ENCODE measurements around the gene TBCK.

Gene TBCK

DNA sequence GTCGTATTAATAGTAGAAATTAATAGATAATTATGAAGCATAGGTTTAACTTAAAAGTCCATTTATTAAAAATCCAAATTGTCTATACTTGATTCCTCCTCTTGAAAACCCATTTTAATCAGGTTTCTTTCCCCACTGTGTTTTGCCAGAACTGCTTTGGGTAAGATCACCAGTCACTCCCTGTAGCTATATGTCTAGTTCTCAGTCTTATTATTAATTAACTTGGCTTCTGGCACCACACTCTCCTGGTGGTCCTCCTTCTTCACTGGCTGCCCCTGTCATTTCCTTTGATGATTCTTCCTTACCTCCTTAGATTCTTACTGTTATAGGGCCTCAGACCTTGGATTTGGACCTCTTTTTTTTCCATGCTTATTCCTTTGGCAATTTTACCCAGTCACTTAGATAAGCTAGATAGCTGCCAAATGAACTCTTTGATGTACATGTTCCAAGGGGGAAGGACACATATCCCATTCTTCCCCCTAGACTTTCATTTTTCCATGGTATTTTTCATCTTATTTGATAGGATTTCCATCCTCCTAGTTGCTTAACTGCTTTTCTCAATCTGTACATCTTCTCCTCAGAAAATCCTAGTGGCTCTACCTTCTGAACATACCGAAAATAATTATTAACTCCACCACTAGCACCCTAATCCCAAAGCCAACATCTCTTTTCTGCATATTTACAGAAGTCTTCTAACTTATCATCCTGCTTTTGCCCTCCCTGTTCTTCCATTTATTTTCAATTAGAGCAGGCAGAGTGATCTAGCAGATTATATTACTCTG is 28.0 kb upstream of the TBCK start:
- Histone ChIP-seq H3K9ac (ENCODE audit: low read depth, low read length) (no peak overlapping the region), H3K4me1 (ENCODE audit: control insufficient read depth, insufficient read depth, low read length) (0 out of 2 replicates have a peak, but pooled peaks cover 4% of the 10 kb centered on the region), H3K36me3 (ENCODE audit: control insufficient read depth, insufficient read depth, low read length) (peaks cover 32% of the 10 kb centered on the region), H3K4me3 (ENCODE audit: low read depth, low read length) (no peak overlapping the region), H3K27ac (ENCODE audit: low read depth, low read length) (peak overlapping the region; percentile 35), H3K9me3 (ENCODE audit: control insufficient read depth, insufficient read depth, low read length) (no peaks in the 10 kb centered on the region), H3K27me3 (ENCODE audit: control insufficient read depth, insufficient read depth, low read length) (no peaks in the 10 kb centered on the region)

DNA sequence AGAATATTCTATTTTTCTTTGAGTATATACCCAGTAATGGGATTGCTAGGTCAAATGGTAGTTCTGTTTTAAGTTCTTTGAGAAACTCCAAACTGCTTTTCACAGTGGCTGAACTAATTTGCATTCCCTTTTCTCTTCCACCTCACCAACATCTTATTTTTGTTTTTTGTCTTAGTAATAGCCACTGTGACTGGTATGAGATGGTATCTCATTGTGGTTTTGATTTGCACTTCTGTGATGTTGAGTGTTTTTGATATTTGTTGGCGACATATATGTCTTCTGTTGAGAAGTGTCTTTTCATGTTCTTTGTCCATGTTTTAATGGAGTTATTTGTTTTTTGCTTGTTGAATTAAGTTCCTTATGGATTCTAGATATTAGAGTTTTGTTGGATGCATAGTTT is 24.8 kb upstream of the TBCK start:
- Histone ChIP-seq H3K27ac (ENCODE audit: low read depth, low read length) (no peak overlapping the region), H3K4me3 (ENCODE audit: low read depth, low read length) (no peak overlapping the region), H3K4me1 (ENCODE audit: control insufficient read depth, insufficient read depth, low read length) (0 out of 2 replicates have a peak, but pooled peaks cover 4% of the 10 kb centered on the region), H3K36me3 (ENCODE audit: control insufficient read depth, insufficient read depth, low read length) (peaks cover 38% of the 10 kb centered on the region), H3K27me3 (ENCODE audit: control insufficient read depth, insufficient read depth, low read length) (no peaks in the 10 kb centered on the region), H3K9ac (ENCODE audit: low read depth, low read length) (no peak overlapping the region), H3K9me3 (ENCODE audit: control insufficient read depth, insufficient read depth, low read length) (no peaks in the 10 kb centered on the region)

DNA sequence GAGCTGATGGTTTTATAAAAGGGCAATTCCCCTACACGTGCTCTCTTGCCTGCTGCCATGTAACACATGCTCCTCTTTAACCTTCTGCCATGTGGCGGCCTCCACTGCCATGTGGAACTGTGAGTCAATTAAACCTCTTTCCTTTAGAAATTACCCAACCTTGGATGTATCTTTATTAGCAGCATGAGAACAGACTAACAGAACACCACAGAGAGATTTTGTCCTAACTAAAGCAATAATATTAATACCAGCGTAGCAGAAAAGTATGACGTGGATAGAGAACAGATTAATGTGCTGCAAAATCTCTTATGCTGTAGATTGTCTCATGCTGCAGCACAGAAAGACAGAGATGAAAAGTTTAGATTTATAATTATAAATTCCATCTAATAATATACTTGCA is 23.4 kb upstream of the TBCK start:
- Histone ChIP-seq H3K4me3 (ENCODE audit: low read depth, low read length) (no peak overlapping the region), H3K9me3 (ENCODE audit: control insufficient read depth, insufficient read depth, low read length) (no peaks in the 10 kb centered on the region)

DNA sequence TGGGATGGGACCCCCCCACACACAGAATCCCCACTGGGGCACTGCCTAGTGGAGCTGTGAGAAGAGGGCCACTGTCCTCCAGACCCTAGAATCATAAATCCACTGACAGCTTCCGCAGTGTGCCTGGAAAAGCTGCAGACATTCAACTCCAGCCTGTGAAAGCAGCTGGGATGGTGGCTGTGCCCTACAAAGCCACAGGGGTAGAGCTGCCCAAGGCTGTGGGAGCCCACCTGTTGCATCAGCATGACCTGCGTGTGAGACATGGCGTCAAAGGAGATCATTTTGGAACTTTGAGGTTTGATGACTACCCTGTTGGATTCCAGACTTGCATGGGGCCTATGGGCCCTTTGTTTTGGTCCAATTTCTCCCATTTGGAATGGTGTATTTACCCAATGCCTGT is 22.7 kb upstream of the TBCK start:
- H3K4me3 ChIP-seq (ENCODE audit: low read depth, low read length), result no peak overlapping the region
- peaks cover 58% of the 10 kb centered on the region for H3K36me3 ChIP-seq (ENCODE audit: control insufficient read depth, insufficient read depth, low read length)
- H3K4me1 ChIP-seq (ENCODE audit: control insufficient read depth, insufficient read depth, low read length), result no peaks in the 10 kb centered on the region
- no peaks in the 10 kb centered on the region for H3K9me3 ChIP-seq (ENCODE audit: control insufficient read depth, insufficient read depth, low read length)
- no peaks in the 10 kb centered on the region for H3K27me3 ChIP-seq (ENCODE audit: control insufficient read depth, insufficient read depth, low read length)
- no peak overlapping the region for H3K9ac ChIP-seq (ENCODE audit: low read depth, low read length)
- H3K27ac ChIP-seq (ENCODE audit: low read depth, low read length), result no peak overlapping the region

More for the DNA sequence above, 23.4 kb upstream of the TBCK start:
- peaks cover 50% of the 10 kb centered on the region for H3K36me3 ChIP-seq (ENCODE audit: control insufficient read depth, insufficient read depth, low read length)
- no peaks in the 10 kb centered on the region for H3K27me3 ChIP-seq (ENCODE audit: control insufficient read depth, insufficient read depth, low read length)
- no peak overlapping the region for H3K27ac ChIP-seq (ENCODE audit: low read depth, low read length)
- no peak overlapping the region for H3K9ac ChIP-seq (ENCODE audit: low read depth, low read length)
- H3K4me1 ChIP-seq (ENCODE audit: control insufficient read depth, insufficient read depth, low read length), result no peaks in the 10 kb centered on the region

DNA sequence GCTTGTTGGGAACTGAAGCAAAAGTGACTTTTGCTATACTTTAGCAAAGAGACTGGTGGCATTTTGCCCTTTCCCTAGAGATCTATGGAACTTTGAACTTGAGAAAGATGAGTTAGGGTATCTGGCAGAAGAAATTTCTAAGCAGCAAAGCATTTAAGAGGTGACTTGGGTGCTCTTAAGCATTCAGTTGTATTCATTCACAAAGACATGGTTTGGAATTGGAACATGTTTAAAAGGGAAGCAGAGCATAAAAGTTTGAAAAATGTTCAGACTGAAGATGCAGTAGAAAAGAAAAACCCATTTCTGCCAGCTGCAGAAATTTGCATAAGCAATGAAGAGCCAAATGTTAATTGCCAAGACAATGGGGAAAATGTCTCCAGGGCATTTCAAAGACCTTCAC is 21.9 kb upstream of the TBCK start:
- no peaks in the 10 kb centered on the region for H3K27me3 ChIP-seq (ENCODE audit: control insufficient read depth, insufficient read depth, low read length)
- H3K9me3 ChIP-seq (ENCODE audit: control insufficient read depth, insufficient read depth, low read length), result no peaks in the 10 kb centered on the region
- H3K9ac ChIP-seq (ENCODE audit: low read depth, low read length), result no peak overlapping the region
- H3K4me1 ChIP-seq (ENCODE audit: control insufficient read depth, insufficient read depth, low read length), result no peaks in the 10 kb centered on the region
- H3K4me3 ChIP-seq (ENCODE audit: low read depth, low read length), result no peak overlapping the region
- H3K27ac ChIP-seq (ENCODE audit: low read depth, low read length), result no peak overlapping the region
- H3K36me3 ChIP-seq (ENCODE audit: control insufficient read depth, insufficient read depth, low read length), result peaks cover 66% of the 10 kb centered on the region

DNA sequence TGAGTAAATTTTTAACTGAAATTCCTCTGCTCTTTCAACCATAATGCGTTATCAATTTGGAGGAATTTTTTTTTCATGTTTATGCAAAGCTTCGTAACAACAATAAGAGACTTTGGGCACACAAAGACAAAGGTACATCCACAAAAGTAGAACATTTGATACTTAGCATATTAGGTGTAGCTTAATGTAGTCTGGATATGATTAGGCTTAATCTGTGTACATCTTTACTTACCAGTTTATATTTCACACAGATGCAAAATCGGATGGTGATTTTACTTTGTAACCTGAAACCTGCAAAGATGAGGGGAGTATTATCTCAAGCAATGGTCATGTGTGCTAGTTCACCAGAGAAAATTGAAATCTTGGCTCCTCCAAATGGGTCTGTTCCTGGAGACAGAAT is 20.6 kb upstream of the TBCK start:
- no peak overlapping the region for H3K4me3 ChIP-seq (ENCODE audit: low read depth, low read length)
- H3K36me3 ChIP-seq (ENCODE audit: control insufficient read depth, insufficient read depth, low read length), result peaks cover 79% of the 10 kb centered on the region
- H3K9ac ChIP-seq (ENCODE audit: low read depth, low read length), result no peak overlapping the region
- no peaks in the 10 kb centered on the region for H3K4me1 ChIP-seq (ENCODE audit: control insufficient read depth, insufficient read depth, low read length)
- H3K27ac ChIP-seq (ENCODE audit: low read depth, low read length), result no peak overlapping the region
- H3K27me3 ChIP-seq (ENCODE audit: control insufficient read depth, insufficient read depth, low read length), result no peaks in the 10 kb centered on the region
- H3K9me3 ChIP-seq (ENCODE audit: control insufficient read depth, insufficient read depth, low read length), result no peaks in the 10 kb centered on the region

DNA sequence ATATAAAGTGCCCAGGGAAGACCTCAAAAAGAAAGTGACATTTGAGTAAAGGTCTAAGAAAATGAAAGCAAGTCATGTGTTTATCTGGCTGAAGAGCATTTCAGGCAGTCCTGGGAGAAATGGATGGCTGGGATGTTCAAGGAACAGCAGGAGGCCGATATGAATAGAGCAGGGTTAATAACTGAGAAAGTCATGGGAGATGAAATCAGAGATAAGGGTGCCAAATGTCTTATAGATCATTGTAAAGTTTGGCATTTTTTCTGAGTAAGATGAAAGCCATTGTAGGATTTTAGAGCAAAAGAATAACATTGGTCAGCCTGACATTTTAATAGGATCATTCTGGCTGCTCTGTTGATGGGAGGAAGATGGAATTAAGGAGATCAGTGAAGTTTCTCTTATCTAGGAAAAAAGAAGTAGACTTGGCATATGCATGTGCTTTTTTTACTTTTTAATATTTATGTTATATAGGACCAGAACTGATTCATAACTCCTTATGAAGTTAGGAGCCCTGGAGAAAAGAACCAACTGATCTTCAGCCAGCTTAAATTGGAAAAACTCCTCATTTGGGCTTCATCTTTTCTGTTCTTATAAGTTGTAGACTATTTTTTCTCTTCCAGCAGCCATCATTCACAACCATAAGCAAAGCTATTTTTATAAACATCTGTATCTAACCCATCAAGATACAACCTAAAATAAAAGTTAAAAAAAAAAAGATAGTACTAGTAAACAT is 18.9 kb upstream of the TBCK start:
- no peak overlapping the region for H3K9ac ChIP-seq (ENCODE audit: low read depth, low read length)
- no peaks in the 10 kb centered on the region for H3K27me3 ChIP-seq (ENCODE audit: control insufficient read depth, insufficient read depth, low read length)
- H3K4me1 ChIP-seq (ENCODE audit: control insufficient read depth, insufficient read depth, low read length), result no peaks in the 10 kb centered on the region
- H3K9me3 ChIP-seq (ENCODE audit: control insufficient read depth, insufficient read depth, low read length), result no peaks in the 10 kb centered on the region
- no peak overlapping the region for H3K4me3 ChIP-seq (ENCODE audit: low read depth, low read length)
- H3K27ac ChIP-seq (ENCODE audit: low read depth, low read length), result no peak overlapping the region
- H3K36me3 ChIP-seq (ENCODE audit: control insufficient read depth, insufficient read depth, low read length), result peaks cover 91% of the 10 kb centered on the region

DNA sequence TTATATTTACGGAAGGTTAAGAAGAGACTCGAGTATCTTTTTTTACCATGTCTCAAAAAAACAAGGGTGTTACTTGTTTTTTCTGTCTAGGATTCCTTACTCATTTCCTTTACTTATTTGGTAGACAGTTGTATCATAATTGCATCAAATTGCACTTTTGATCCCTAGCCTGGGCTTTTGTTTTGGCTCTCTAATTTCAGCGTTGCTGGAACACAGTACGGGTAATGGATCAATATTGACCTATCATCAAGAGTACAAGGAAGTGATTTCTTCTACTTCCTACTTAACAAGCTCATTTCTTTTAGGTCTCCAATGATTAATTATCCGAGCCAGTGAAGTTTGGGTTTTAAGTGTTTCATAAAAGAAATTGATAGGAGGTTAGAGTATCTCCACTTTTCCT is 17.2 kb upstream of the TBCK start:
- Histone ChIP-seq H3K9ac (ENCODE audit: low read depth, low read length) (no peak overlapping the region), H3K36me3 (ENCODE audit: control insufficient read depth, insufficient read depth, low read length) (peaks cover 92% of the 10 kb centered on the region), H3K4me3 (ENCODE audit: low read depth, low read length) (no peak overlapping the region), H3K4me1 (ENCODE audit: control insufficient read depth, insufficient read depth, low read length) (no peaks in the 10 kb centered on the region), H3K9me3 (ENCODE audit: control insufficient read depth, insufficient read depth, low read length) (no peaks in the 10 kb centered on the region), H3K27me3 (ENCODE audit: control insufficient read depth, insufficient read depth, low read length) (no peaks in the 10 kb centered on the region), H3K27ac (ENCODE audit: low read depth, low read length) (no peak overlapping the region)

DNA sequence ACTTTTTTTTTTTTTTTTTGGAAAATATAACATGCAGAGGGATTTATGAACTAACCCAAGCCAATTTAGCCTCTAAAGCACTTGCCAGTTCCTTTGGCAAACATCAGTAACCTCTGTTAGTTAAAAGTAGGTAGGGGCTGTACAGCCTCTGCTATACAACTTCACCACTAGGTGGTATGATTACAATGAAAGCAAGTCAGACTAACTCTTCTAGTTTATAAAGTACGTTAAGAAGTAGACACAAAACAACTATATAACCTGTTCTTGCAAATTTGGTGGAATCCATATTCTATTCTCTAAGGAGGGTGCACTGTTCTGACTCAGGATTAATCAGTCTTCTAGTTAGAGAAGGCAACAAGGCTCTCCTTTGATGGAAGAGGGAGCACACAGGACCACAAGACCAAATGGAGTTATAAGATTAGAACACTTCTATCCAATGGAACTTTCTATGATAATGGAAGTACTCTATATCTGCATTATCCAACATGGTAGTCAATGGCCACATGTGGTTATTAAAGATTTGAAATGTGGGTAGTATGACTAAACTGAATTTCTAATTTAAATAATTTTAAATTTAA is 13.1 kb upstream of the TBCK start:
- no peaks in the 10 kb centered on the region for H3K27me3 ChIP-seq (ENCODE audit: control insufficient read depth, insufficient read depth, low read length)
- no peak overlapping the region for H3K27ac ChIP-seq (ENCODE audit: low read depth, low read length)
- H3K9me3 ChIP-seq (ENCODE audit: control insufficient read depth, insufficient read depth, low read length), result no peaks in the 10 kb centered on the region
- H3K36me3 ChIP-seq (ENCODE audit: control insufficient read depth, insufficient read depth, low read length), result peaks cover 86% of the 10 kb centered on the region
- peaks cover 8% of the 10 kb centered on the region for H3K4me1 ChIP-seq (ENCODE audit: control insufficient read depth, insufficient read depth, low read length)
- no peak overlapping the region for H3K4me3 ChIP-seq (ENCODE audit: low read depth, low read length)
- no peak overlapping the region for H3K9ac ChIP-seq (ENCODE audit: low read depth, low read length)

DNA sequence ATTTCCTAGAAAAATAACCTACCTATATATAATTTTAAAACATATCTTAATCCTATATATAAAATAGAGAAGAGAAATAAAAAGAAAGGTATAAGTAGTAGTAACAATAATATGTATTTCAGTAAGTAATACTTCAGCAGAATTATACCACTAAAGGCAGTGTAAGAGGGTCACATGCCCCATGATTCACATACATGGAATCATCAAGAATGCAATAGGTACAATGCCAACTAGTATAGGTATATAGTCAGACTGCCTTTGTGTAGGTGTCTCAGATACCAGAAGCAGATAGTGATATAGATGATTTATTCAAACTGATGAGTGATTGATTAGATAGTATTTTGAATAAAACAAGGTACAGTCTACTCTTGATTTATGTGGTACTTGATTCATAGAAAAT is 9.8 kb upstream of the TBCK start:
- Histone ChIP-seq H3K4me1 (ENCODE audit: control insufficient read depth, insufficient read depth, low read length) (peaks cover 13% of the 10 kb centered on the region), H3K36me3 (ENCODE audit: control insufficient read depth, insufficient read depth, low read length) (peaks cover 53% of the 10 kb centered on the region), H3K27ac (ENCODE audit: low read depth, low read length) (no peak overlapping the region), H3K9ac (ENCODE audit: low read depth, low read length) (no peak overlapping the region), H3K4me3 (ENCODE audit: low read depth, low read length) (no peak overlapping the region), H3K27me3 (ENCODE audit: control insufficient read depth, insufficient read depth, low read length) (no peaks in the 10 kb centered on the region), H3K9me3 (ENCODE audit: control insufficient read depth, insufficient read depth, low read length) (no peaks in the 10 kb centered on the region; the same call in 1 of the 2 replicates)

DNA sequence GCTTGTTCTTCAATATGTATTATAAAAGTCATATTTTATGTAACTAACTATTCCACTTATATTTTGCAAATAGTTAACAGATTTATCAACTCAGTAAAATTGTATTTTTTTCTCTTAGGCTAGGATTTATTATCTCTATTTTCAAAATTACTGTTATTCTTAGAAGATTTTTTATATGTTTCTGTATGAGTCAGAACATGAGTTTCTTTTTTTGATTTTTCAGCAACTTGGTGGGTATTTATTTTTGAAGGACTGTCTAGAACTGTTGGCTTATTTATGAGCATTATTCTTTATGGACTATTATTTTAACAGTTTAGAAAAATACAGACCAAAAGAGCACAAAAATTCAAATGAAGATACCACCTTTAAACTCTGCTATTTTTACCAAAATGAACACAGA is 7.1 kb upstream of the TBCK start:
- Histone ChIP-seq H3K27ac (ENCODE audit: low read depth, low read length) (no peak overlapping the region), H3K36me3 (ENCODE audit: control insufficient read depth, insufficient read depth, low read length) (peaks cover 30% of the 10 kb centered on the region)

More for the DNA sequence above, 7.1 kb upstream of the TBCK start:
- Histone ChIP-seq H3K9me3 (ENCODE audit: control insufficient read depth, insufficient read depth, low read length) (no peaks in the 10 kb centered on the region; the same call in none of the 2 replicates), H3K9ac (ENCODE audit: low read depth, low read length) (no peak overlapping the region), H3K27me3 (ENCODE audit: control insufficient read depth, insufficient read depth, low read length) (no peaks in the 10 kb centered on the region), H3K4me1 (ENCODE audit: control insufficient read depth, insufficient read depth, low read length) (peaks cover 13% of the 10 kb centered on the region), H3K4me3 (ENCODE audit: low read depth, low read length) (no peak overlapping the region)
